ENCODE data around the gene HADHA. TPM values are rescaled to one million over a fixed set of nuclear protein-coding genes. Genes with fewer than 3 reads are reported as not detected.
"Not testable (repeated sequence)": the region's sequence is repeated elsewhere in the genome, so short reads cannot be mapped to it uniquely, and the experiment has no call there.

Gene HADHA
- total and polyA plus RNA-seq, 5 donors: 307 to 410 (median 341) TPM

DNA sequence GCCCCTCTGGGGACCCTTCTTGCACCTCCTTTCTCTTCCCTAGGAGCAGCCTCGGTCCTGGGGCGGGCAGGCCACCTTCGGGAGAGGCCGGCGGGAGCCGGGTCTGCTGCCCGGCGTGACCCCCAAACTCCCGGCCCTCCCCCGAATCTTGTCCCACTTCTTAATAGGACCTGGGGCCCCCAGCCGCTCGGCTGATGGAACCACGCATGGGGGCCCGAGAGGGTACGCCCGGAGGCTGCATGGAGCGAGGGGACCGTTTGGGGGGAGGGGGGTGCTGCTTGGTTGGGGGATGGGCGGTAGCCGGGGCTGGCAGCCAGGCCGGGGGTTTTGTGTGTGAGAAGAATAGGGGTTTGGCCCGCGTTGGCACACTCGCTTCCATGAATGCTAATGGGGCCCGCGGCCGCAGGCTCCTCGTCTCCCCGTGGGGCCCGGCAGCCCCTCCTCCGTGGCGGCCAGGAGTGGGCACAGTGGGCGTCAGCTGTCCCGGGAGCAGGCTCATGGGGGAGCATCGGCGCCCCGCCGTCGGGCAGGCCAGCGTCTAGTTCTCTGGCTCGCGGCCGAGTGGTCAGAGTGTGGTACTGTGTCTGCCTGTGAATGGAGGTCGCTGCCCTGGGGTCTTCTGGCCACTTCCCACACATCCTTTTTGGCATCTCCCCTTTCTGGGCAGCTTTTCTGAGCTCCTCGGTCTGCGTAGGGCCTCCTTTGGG, 70.5 kb downstream of the HADHA start:
- H3K4me1 ChIP-seq (ENCODE audit: control insufficient read depth, insufficient read depth, low read length): no peaks in the 10 kb centered on the region
- H3K4me3 ChIP-seq (ENCODE audit: low read length): peak overlapping the region; percentile 75
- DNase-seq (peak in 1 of 3 donors; percentile 45), ATAC-seq (peak in 1 of 2 donors; percentile 9)
- 19% methylated on average over 46 of the region's 46 CpGs for WGBS
- no peaks in the 10 kb centered on the region for H3K27me3 ChIP-seq (ENCODE audit: control insufficient read depth, insufficient read depth)
- no peaks in the 10 kb centered on the region for H3K9me3 ChIP-seq (ENCODE audit: control insufficient read depth, low read length)
- intact Hi-C loops (cut with DNase I): no loop called here
- no peak overlapping the region for H3K27ac ChIP-seq (ENCODE audit: low read length)

GRCh38 chr2:26172871-26173775, 71.3 kb downstream of the HADHA start, which contains the start of gene GAREM2:
TSS of gene GAREM2 (plus strand) at chr2:26173088. CDS start at chr2:26173221, 133 bp downstream.
- peak in 1 of 2 donors; percentile 9 for ATAC-seq
- H3K9me3 ChIP-seq (ENCODE audit: control insufficient read depth, low read length): no peaks in the 10 kb centered on the region
- WGBS: 2% methylated on average over 101 of the region's 102 CpGs
- H3K4me3 ChIP-seq (ENCODE audit: low read length): peak within 1 kb of the TSS; percentile 75
- peak in 1 of 3 donors; percentile 48 for DNase-seq
- no peak within 1 kb of the TSS for H3K27ac ChIP-seq (ENCODE audit: low read length)
- intact Hi-C loops (cut with DNase I): no loop called here
- no peaks in the 10 kb centered on the region for H3K27me3 ChIP-seq (ENCODE audit: control insufficient read depth, insufficient read depth)
- H3K4me1 ChIP-seq (ENCODE audit: control insufficient read depth, insufficient read depth, low read length): no peaks in the 10 kb centered on the region

GRCh38 chr2:26172189-26172870, 72.1 kb downstream of the HADHA start:
- DNase-seq (peak in 1 of 3 donors; percentile 51), ATAC-seq (no peak)
- Histone ChIP-seq H3K4me1 (ENCODE audit: control insufficient read depth, insufficient read depth, low read length) (no peaks in the 10 kb centered on the region), H3K27me3 (ENCODE audit: control insufficient read depth, insufficient read depth) (no peaks in the 10 kb centered on the region), H3K4me3 (ENCODE audit: low read length) (peak overlapping the region; percentile 75), H3K9me3 (ENCODE audit: control insufficient read depth, low read length) (no peaks in the 10 kb centered on the region), H3K27ac (ENCODE audit: low read length) (no peak overlapping the region)
- WGBS: 16% methylated on average over 56 of the region's 56 CpGs
- intact Hi-C loops (cut with DNase I): no loop called here

DNA sequence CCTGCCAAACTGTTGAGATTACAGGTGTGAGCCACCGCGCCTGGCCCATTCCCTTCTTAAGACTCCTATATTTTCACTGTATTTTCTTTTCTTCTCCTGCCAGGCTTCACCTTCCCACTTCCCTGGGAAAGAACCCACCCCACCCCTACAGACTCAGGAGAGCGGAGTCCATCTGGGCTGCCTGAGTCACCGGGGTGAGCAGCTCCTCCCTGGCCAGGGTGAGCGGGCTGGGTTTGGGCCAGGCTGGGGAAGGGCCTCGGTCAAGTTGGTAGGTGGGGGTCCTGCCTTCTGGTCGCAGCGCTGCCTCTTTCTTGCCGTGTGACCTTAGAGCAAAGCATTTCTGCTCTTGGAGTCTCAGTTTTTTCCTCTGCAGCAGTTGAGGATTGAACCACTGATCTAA, 73.6 kb downstream of the HADHA start:
- Histone ChIP-seq H3K4me1 (ENCODE audit: control insufficient read depth, insufficient read depth, low read length) (no peaks in the 10 kb centered on the region), H3K9me3 (ENCODE audit: control insufficient read depth, low read length) (no peaks in the 10 kb centered on the region), H3K27me3 (ENCODE audit: control insufficient read depth, insufficient read depth) (no peaks in the 10 kb centered on the region), H3K4me3 (ENCODE audit: low read length) (no peak overlapping the region), H3K27ac (ENCODE audit: low read length) (no peak overlapping the region)
- ATAC-seq (no peak), DNase-seq (no peak)
- intact Hi-C loops (cut with DNase I): no loop called here
- 87% methylated on average over 9 of the region's 9 CpGs for WGBS

DNA sequence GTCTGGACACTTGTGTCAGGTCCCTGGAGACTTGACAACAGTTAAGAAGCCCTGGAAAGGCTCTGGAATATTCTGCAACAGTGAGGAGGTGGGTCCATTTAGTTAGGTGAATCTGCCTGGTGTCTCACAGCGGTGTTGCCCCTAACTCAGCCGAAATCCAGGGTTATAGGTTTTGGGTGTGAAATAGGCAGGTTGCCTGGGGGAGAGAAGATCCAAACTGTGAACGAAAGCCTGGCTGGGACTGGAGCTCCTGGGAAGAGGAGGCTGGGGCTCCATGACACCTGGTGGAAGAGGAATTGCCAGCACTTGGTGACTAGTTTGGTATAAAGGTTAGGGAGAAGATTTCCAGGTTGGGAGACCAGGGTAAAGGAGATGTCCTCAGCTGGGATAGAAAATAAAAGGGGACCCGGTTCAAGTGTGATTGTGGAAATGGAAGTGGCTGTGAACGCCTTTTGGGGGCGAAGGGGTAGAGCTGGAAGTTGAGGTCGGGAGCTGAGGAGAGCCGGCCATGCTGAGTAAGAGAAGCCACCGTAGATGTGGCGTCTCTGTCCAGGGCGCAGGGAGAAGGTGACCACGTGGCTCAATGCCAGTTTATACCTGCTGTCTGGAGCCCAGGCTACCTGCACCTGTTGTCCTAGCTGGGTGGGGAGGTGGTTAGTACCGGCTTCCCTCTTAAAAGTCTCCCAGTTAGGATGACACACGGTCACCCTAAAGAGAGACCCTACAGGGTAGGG, 74.6 kb downstream of the HADHA start:
- H3K4me1 ChIP-seq (ENCODE audit: control insufficient read depth, insufficient read depth, low read length): no peaks in the 10 kb centered on the region
- no peak overlapping the region for H3K4me3 ChIP-seq (ENCODE audit: low read length)
- intact Hi-C loops (cut with DNase I): no loop called here
- WGBS: 83% methylated on average over 14 of the region's 14 CpGs
- ATAC-seq: no peak
- H3K9me3 ChIP-seq (ENCODE audit: control insufficient read depth, low read length): no peaks in the 10 kb centered on the region
- H3K27me3 ChIP-seq (ENCODE audit: control insufficient read depth, insufficient read depth): no peaks in the 10 kb centered on the region
- no peak overlapping the region for H3K27ac ChIP-seq (ENCODE audit: low read length)
- DNase-seq: no peak

DNA sequence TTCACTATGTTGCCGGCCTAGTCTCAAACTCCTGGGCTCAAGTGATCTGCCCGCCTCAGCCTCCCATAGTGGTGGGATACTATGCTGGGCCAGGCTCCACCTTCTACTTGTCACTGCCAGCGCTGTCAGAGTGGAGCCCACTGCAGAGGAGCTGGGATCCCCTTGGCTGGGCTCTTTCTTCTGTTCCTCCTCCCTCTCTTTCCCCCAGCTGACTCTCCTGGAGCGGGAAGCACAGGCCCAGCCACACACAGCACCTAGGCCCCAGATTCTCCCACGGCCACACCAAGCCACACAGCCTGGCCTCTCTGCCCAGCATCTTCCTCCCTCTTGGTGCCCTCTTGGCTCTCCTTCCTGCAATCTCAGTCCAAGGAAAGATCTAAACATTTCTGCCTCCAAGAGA, 75.2 kb downstream of the HADHA start:
- ATAC-seq (no peak), DNase-seq (no peak)
- Histone ChIP-seq H3K27ac (ENCODE audit: low read length) (no peak overlapping the region), H3K9me3 (ENCODE audit: control insufficient read depth, low read length) (no peaks in the 10 kb centered on the region), H3K4me1 (ENCODE audit: control insufficient read depth, insufficient read depth, low read length) (peaks cover 2% of the 10 kb centered on the region), H3K27me3 (ENCODE audit: control insufficient read depth, insufficient read depth) (no peaks in the 10 kb centered on the region), H3K4me3 (ENCODE audit: low read length) (no peak overlapping the region)
- intact Hi-C loops (cut with DNase I): no loop called here
- WGBS: 92% methylated on average over 5 of the region's 5 CpGs

- DNase-seq: no peak
- intact Hi-C loops (cut with DNase I): no loop called here
- ATAC-seq: no peak
- Histone ChIP-seq H3K27me3 (ENCODE audit: control insufficient read depth, insufficient read depth) (no peaks in the 10 kb centered on the region), H3K4me3 (ENCODE audit: low read length) (no peak overlapping the region), H3K4me1 (ENCODE audit: control insufficient read depth, insufficient read depth, low read length) (peaks cover 2% of the 10 kb centered on the region), H3K9me3 (ENCODE audit: control insufficient read depth, low read length) (no peaks in the 10 kb centered on the region), H3K27ac (ENCODE audit: low read length) (no peak overlapping the region)
- WGBS: 90% methylated on average over 4 of the region's 4 CpGs
Observed at GRCh38 chr2:26168785-26169184, 75.6 kb downstream of the HADHA start.

GRCh38 chr2:26166541-26166940, 77.9 kb downstream of the HADHA start:
- H3K9me3 ChIP-seq (ENCODE audit: control insufficient read depth, low read length); intact Hi-C loops (cut with DNase I); DNase-seq; H3K4me1 ChIP-seq (ENCODE audit: control insufficient read depth, insufficient read depth, low read length); H3K27me3 ChIP-seq (ENCODE audit: control insufficient read depth, insufficient read depth); ATAC-seq; H3K27ac ChIP-seq (ENCODE audit: low read length); H3K4me3 ChIP-seq (ENCODE audit: low read length): not testable (repeated sequence)
- 93% methylated on average over 6 of the region's 6 CpGs for WGBS

DNA sequence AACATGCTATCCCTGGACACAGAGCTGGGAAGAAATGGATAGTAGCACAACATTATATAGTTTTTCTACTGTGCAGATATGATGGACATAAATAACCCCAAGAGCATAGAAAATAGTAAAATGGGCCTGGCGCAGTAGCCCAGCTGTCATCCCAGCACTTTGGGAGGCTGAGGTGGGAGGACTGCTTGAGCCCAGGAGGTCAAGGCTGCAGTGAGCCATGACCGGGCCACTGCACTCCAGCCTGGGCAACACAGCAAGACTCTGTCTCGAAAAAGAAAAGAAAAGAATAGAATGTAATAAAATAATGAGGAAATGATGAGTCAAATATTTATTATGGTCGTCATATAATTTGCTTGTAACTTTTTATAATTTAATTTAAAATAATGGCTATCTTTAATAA, 79.0 kb downstream of the HADHA start:
- no peak for ATAC-seq
- intact Hi-C loops (cut with DNase I): no loop called here
- WGBS: 92% methylated on average over 4 of the region's 4 CpGs
- Histone ChIP-seq H3K4me1 (ENCODE audit: control insufficient read depth, insufficient read depth, low read length) (peaks cover 2% of the 10 kb centered on the region), H3K27ac (ENCODE audit: low read length) (no peak overlapping the region), H3K9me3 (ENCODE audit: control insufficient read depth, low read length) (no peaks in the 10 kb centered on the region), H3K27me3 (ENCODE audit: control insufficient read depth, insufficient read depth) (no peaks in the 10 kb centered on the region), H3K4me3 (ENCODE audit: low read length) (no peak overlapping the region)
- no peak for DNase-seq

GRCh38 chr2:26164641-26165211, 79.7 kb downstream of the HADHA start:
- DNase-seq (no peak), ATAC-seq (peak in 1 of 2 donors; percentile 23)
- intact Hi-C loops (cut with DNase I): no loop called here
- H3K4me1 ChIP-seq (ENCODE audit: control insufficient read depth, insufficient read depth, low read length): peaks cover 2% of the 10 kb centered on the region
- 92% methylated on average over 8 of the region's 8 CpGs for WGBS
- H3K27ac ChIP-seq (ENCODE audit: low read length): peak overlapping the region; percentile 80
- no peaks in the 10 kb centered on the region for H3K9me3 ChIP-seq (ENCODE audit: control insufficient read depth, low read length)
- H3K27me3 ChIP-seq (ENCODE audit: control insufficient read depth, insufficient read depth): no peaks in the 10 kb centered on the region
- H3K4me3 ChIP-seq (ENCODE audit: low read length): no peak overlapping the region
